B cell (primary cell): Measurements from ENCODE around the gene DNAJB1.

Experiments
- EZH2 ChIP-seq: IDR thresholded peaks from 2 replicates; pipeline ENCODE4 v1.6.1; 2012; ENCODE audit warnings: borderline replicate concordance, low read depth, mild to moderate bottlenecking, moderate library complexity, low read length; ENCODE audit not compliant: insufficient read depth, poor library complexity, severe bottlenecking
- TF ChIP-seq, protein P1 (sequence below): fragments of 200-600 bp; IDR thresholded peaks from one replicate; pipeline ENCODE4 v1.8.0; 2022; ENCODE audit warnings: antibody characterized with exemption, mild to moderate bottlenecking

DNA sequence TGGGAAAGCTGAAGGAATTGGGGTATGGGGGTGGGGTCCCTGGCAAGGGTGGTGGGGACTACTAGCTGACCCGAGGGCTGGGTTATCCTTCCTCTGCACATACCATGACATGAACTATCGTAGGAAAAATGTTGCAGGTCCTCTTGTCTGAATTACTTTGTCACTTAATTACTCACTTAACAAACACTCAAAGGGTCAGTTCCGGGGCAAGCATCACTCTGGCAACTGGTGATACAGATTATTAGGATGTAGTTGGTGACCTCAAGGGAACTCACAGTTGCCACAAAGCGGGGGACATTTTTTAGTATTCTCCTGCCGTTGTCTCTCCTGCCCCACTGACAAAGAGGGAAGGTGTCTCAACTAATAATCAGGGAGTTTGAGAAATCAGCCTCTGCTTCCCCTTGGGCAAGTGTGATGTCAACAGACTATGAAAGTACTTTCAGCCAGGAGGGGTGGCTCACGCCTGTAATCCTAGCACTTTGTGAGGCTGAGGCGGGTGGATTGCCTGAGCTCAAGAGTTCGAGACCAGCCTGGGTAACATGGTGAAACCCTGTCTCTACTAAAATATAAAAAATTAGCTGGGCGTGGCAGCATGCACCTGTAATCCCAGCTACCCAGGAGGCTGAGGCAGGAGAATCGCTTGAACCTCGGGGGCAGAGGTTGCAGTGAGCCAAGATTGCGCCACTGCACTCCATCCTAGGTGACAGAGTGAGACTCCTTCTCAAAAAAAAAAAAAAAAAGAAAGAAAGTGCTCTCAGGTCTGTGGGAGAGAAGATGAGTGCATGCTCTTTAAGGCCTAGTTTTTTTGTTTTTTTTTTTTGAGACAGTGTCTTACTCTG is 10.3 kb downstream of the DNAJB1 start:
- TF ChIP-seq, protein P1, sequence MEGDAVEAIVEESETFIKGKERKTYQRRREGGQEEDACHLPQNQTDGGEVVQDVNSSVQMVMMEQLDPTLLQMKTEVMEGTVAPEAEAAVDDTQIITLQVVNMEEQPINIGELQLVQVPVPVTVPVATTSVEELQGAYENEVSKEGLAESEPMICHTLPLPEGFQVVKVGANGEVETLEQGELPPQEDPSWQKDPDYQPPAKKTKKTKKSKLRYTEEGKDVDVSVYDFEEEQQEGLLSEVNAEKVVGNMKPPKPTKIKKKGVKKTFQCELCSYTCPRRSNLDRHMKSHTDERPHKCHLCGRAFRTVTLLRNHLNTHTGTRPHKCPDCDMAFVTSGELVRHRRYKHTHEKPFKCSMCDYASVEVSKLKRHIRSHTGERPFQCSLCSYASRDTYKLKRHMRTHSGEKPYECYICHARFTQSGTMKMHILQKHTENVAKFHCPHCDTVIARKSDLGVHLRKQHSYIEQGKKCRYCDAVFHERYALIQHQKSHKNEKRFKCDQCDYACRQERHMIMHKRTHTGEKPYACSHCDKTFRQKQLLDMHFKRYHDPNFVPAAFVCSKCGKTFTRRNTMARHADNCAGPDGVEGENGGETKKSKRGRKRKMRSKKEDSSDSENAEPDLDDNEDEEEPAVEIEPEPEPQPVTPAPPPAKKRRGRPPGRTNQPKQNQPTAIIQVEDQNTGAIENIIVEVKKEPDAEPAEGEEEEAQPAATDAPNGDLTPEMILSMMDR: no peak
- no peak for TF ChIP-seq EZH2
